ENCODE measurements around the gene HEXD.

HEXD gene

GRCh38 chr17:82387705-82388106 is 30.4 kb upstream of the HEXD start:
- Histone ChIP-seq H3K36me3 (ENCODE audit: control insufficient read depth, low read length) (no peaks in the 10 kb centered on the region), H3K9me3 (ENCODE audit: control insufficient read depth, insufficient read depth, low read length) (no peaks in the 10 kb centered on the region), H3K79me2 (ENCODE audit: control insufficient read depth, low read length) (no peaks in the 10 kb centered on the region), H4K20me1 (ENCODE audit: control insufficient read depth, insufficient read depth, low read depth, low read length) (no peaks in the 10 kb centered on the region), H3K4me2 (ENCODE audit: low read length) (no peak overlapping the region), H3F3A (ENCODE audit: control insufficient read depth, insufficient read depth) (no peaks in the 10 kb centered on the region), H3K4me1 (ENCODE audit: control insufficient read depth, low read length) (no peaks in the 10 kb centered on the region), H3K27ac (ENCODE audit: low read depth, low read length) (no peak overlapping the region), H3K9me2 (replicated peaks; ENCODE audit: control insufficient read depth, low read length) (no peaks in the 10 kb centered on the region), H3K4me3 (ENCODE audit: low read length) (no peak overlapping the region), H3K27me3 (ENCODE audit: control insufficient read depth, low read length) (no peaks in the 10 kb centered on the region)
- TF ChIP-seq EZH2phosphoT487 (IDR thresholded peaks at IDR 0.05; ENCODE audit: borderline replicate concordance, low read length): no peak
- TF ChIP-seq CTCF (IDR thresholded peaks at IDR 0.05; ENCODE audit: low read depth, low read length, poor library complexity, severe bottlenecking): no peak

- no peaks in the 10 kb centered on the region for H3K4me1 ChIP-seq (ENCODE audit: control insufficient read depth, low read length)
- no peak overlapping the region for H3K27ac ChIP-seq (ENCODE audit: low read depth, low read length)
- H3K79me2 ChIP-seq (ENCODE audit: control insufficient read depth, low read length): no peaks in the 10 kb centered on the region
- H4K20me1 ChIP-seq (ENCODE audit: control insufficient read depth, insufficient read depth, low read depth, low read length): no peaks in the 10 kb centered on the region
- H3K27me3 ChIP-seq (ENCODE audit: control insufficient read depth, low read length): no peaks in the 10 kb centered on the region
- H3K9me2 ChIP-seq (replicated peaks; ENCODE audit: control insufficient read depth, low read length): no peaks in the 10 kb centered on the region
- TF ChIP-seq CTCF (IDR thresholded peaks at IDR 0.05; ENCODE audit: low read depth, low read length, poor library complexity, severe bottlenecking) (no peak), EZH2phosphoT487 (IDR thresholded peaks at IDR 0.05; ENCODE audit: borderline replicate concordance, low read length) (no peak)
- no peak overlapping the region for H3K4me3 ChIP-seq (ENCODE audit: low read length)
- no peaks in the 10 kb centered on the region for H3K9me3 ChIP-seq (ENCODE audit: control insufficient read depth, insufficient read depth, low read length)
- H3F3A ChIP-seq (ENCODE audit: control insufficient read depth, insufficient read depth): no peaks in the 10 kb centered on the region
- no peaks in the 10 kb centered on the region for H3K36me3 ChIP-seq (ENCODE audit: control insufficient read depth, low read length)
- H3K4me2 ChIP-seq (ENCODE audit: low read length): no peak overlapping the region
Observed at GRCh38 chr17:82388223-82388921, 29.8 kb upstream of the HEXD start.

- H3K4me1 ChIP-seq (ENCODE audit: control insufficient read depth, low read length): no peaks in the 10 kb centered on the region
- no peak overlapping the region for H3K4me2 ChIP-seq (ENCODE audit: low read length)
- no peaks in the 10 kb centered on the region for H3K9me3 ChIP-seq (ENCODE audit: control insufficient read depth, insufficient read depth, low read length)
- no peaks in the 10 kb centered on the region for H4K20me1 ChIP-seq (ENCODE audit: control insufficient read depth, insufficient read depth, low read depth, low read length)
- no peak overlapping the region for H3K27ac ChIP-seq (ENCODE audit: low read depth, low read length)
- H3K79me2 ChIP-seq (ENCODE audit: control insufficient read depth, low read length): no peaks in the 10 kb centered on the region
- H3F3A ChIP-seq (ENCODE audit: control insufficient read depth, insufficient read depth): no peaks in the 10 kb centered on the region
- H3K36me3 ChIP-seq (ENCODE audit: control insufficient read depth, low read length): no peaks in the 10 kb centered on the region
- no peaks in the 10 kb centered on the region for H3K9me2 ChIP-seq (replicated peaks; ENCODE audit: control insufficient read depth, low read length)
- no peak for TF ChIP-seq EZH2phosphoT487 (IDR thresholded peaks at IDR 0.05; ENCODE audit: borderline replicate concordance, low read length)
- no peak for TF ChIP-seq CTCF (IDR thresholded peaks at IDR 0.05; ENCODE audit: low read depth, low read length, poor library complexity, severe bottlenecking)
- no peaks in the 10 kb centered on the region for H3K27me3 ChIP-seq (ENCODE audit: control insufficient read depth, low read length)
- H3K4me3 ChIP-seq (ENCODE audit: low read length): no peak overlapping the region
Observed at GRCh38 chr17:82388922-82389283, 29.2 kb upstream of the HEXD start.
